HG03558 (cell line): ENCODE results near the gene PARS2.

Experiments
- ATAC-seq: cut with Tn5 transposase; IDR thresholded peaks from one replicate; pipeline ENCODE4 v1.9.1; 2021; ENCODE audit warnings: moderate number of reproducible peaks; ENCODE audit not compliant: unreplicated experiment; ENCODE audit errors: extremely low read depth

The PARS2 gene

GRCh38 chr1:54743416-54744226 lies 20.7 kb downstream of the PARS2 start:
- no peak for ATAC-seq

GRCh38 chr1:54742282-54742681 lies 22.0 kb downstream of the PARS2 start:
- no peak for ATAC-seq

- ATAC-seq, result no peak
Measured at GRCh38 chr1:54741531-54741930, 22.8 kb downstream of the PARS2 start.

GRCh38 chr1:54738244-54738643 lies 26.1 kb downstream of the PARS2 start:
- no peak for ATAC-seq

GRCh38 chr1:54736685-54737084 lies 27.6 kb downstream of the PARS2 start:
- no peak for ATAC-seq

- no peak for ATAC-seq
Measured at GRCh38 chr1:54728027-54728426, 36.3 kb downstream of the PARS2 start.

- ATAC-seq, result no peak
Measured at GRCh38 chr1:54724771-54725170, 39.6 kb downstream of the PARS2 start.

GRCh38 chr1:54723985-54724384 lies 40.3 kb downstream of the PARS2 start:
- no peak for ATAC-seq

GRCh38 chr1:54721719-54722118 lies 42.6 kb downstream of the PARS2 start:
- ATAC-seq, result no peak

- no peak for ATAC-seq
Measured at GRCh38 chr1:54716299-54717047, 47.9 kb downstream of the PARS2 start.

- peak; percentile 83 for ATAC-seq
Measured at GRCh38 chr1:54715493-54716298, 48.6 kb downstream of the PARS2 start, which contains the start of gene TTC4. TSS of gene TTC4 (plus strand) at chr1:54715861. CDS start at chr1:54715909, 48 bp downstream.

- no peak for ATAC-seq
Measured at GRCh38 chr1:54714881-54715492, 49.3 kb downstream of the PARS2 start.

GRCh38 chr1:54711536-54711935 lies 52.8 kb downstream of the PARS2 start:
- ATAC-seq, result no peak

- no peak for ATAC-seq
Measured at GRCh38 chr1:54710841-54711240, 53.5 kb downstream of the PARS2 start.

GRCh38 chr1:54710434-54710833 lies 53.9 kb downstream of the PARS2 start:
- no peak for ATAC-seq

- ATAC-seq, result no peak
Measured at GRCh38 chr1:54709547-54710292, 54.6 kb downstream of the PARS2 start.

- ATAC-seq, result no peak
Measured at GRCh38 chr1:54708385-54708784, 55.9 kb downstream of the PARS2 start.
